HepG2 (cell line): Measurements from ENCODE around the gene CSNK2A1. TPM values are rescaled to one million over a fixed set of nuclear protein-coding genes. Genes with fewer than 3 reads are reported as not detected.
A peak's percentile ranks its signal among the peaks of the same experiment; 100 is the strongest.

Source experiments
- ATAC-seq: fragments of 200-7000 bp; cut with Tn5 transposase; 3 replicates; pipeline ENCODE4 v1.9.1; 2020; ENCODE audit warnings: mild to moderate bottlenecking, moderate library complexity
- BruUV-seq: library from RNA; stranded (reverse); fragments of 400-500 nt; replicated peaks from 2 replicates; lab custom pipeline; 2021; lab: Mats Ljungman, UMichigan
- CTCF ChIA-PET: fragments of 300-600 bp; formaldehyde crosslinking; extraction: SDS; loops from one replicate; lab custom pipeline; 2021; ENCODE audit warnings: low total read pairs, inconsistent platforms, low intra/inter-chr PET ratio; lab: Yijun Ruan, JAX
- POLR2A ChIA-PET: fragments of 350-600 bp; sonication (Branson Sonifier 250); formaldehyde crosslinking; loops from one replicate; lab custom pipeline; 2020; ENCODE audit warnings: antibody characterized with exemption, inconsistent platforms; lab: Yijun Ruan, JAX
- DNase-seq: peaks from one replicate; pipeline ENCODE4 v3.0.0-alpha.2; 2015; ENCODE audit warnings: low spot score
- FAIRE-seq: peaks from 3 replicates; lab custom pipeline; 2011; peaks lifted over from hg19 to GRCh38; lab: Jason Lieb, UNC
- H2AFZ ChIP-seq: one replicate; pipeline ENCODE4 v1.6.1; 2011; ENCODE audit warnings: low read length, inconsistent platforms
- H3K27ac ChIP-seq: fragments of 300-600 bp; 3 replicates; pipeline ENCODE4 v1.8.0; 2011; ENCODE audit warnings: mixed run types, mild to moderate bottlenecking, mixed read lengths, low read length, inconsistent platforms; ENCODE audit not compliant: insufficient read depth; ENCODE audit errors: extremely low read length
- H3K27me3 ChIP-seq, 2 experiments: fragments of 200-600 bp in 1 of 2; 2 replicates in 1 of 2; 3 replicates in 1 of 2; pipeline versions ENCODE4 v1.6.0 to v1.8.0; 2011; ENCODE audit warnings: low read length in 2 of 2, mild to moderate bottlenecking in 2 of 2, moderate library complexity in 2 of 2, inconsistent platforms in 1 of 2; ENCODE audit not compliant: insufficient read depth in 2 of 2, control insufficient read depth in 1 of 2
- H3K36me3 ChIP-seq, 2 experiments: fragments of 200-600 bp in 1 of 2; replicated peaks in 1 of 2; 2 replicates in 1 of 2; 3 replicates in 1 of 2; pipeline versions ENCODE4 v1.5.1 to v1.8.0; 2011; ENCODE audit warnings: low read length in 2 of 2, inconsistent platforms in 1 of 2; ENCODE audit not compliant: insufficient read depth in 2 of 2, control insufficient read depth in 1 of 2
- H3K4me1 ChIP-seq: 2 replicates; pipeline ENCODE4 v1.5.1; 2012; ENCODE audit warnings: low read length, inconsistent platforms; ENCODE audit not compliant: insufficient read depth
- H3K4me2 ChIP-seq: 2 replicates; pipeline ENCODE4 v1.6.0; 2011; ENCODE audit warnings: low read depth, low read length, inconsistent platforms
- H3K4me3 ChIP-seq, 3 experiments: fragments of 200-600 bp in 1 of 3; sonication (generic), shearing (Covaris generic) in 1 of 3; replicated peaks in 1 of 3; 2 replicates each; pipeline ENCODE4 v1.5.1; 2011 to 2016; ENCODE audit warnings: low read length in 3 of 3, inconsistent platforms in 2 of 3, low read depth in 2 of 3, mild to moderate bottlenecking in 2 of 3, control low read depth in 1 of 3, mixed read lengths in 1 of 3; ENCODE audit not compliant: insufficient read depth in 1 of 3
- H3K79me2 ChIP-seq: one replicate; pipeline ENCODE4 v1.6.1; 2011; ENCODE audit warnings: low read length, inconsistent platforms; ENCODE audit not compliant: insufficient read depth
- H3K9ac ChIP-seq: 2 replicates; pipeline ENCODE4 v1.6.0; 2011; ENCODE audit warnings: mild to moderate bottlenecking, low read depth, low read length, inconsistent platforms; ENCODE audit not compliant: insufficient read depth
- H3K9me3 ChIP-seq: 2 replicates; pipeline ENCODE4 v1.5.1; 2012; ENCODE audit warnings: mild to moderate bottlenecking, low read length
- H4K20me1 ChIP-seq: 2 replicates; pipeline ENCODE4 v1.6.0; 2011; ENCODE audit warnings: inconsistent platforms, mild to moderate bottlenecking, low read length, moderate library complexity; ENCODE audit not compliant: insufficient read depth
- DRAP1 ChIP-seq: IDR thresholded peaks from 2 replicates; pipeline ENCODE4 v1.6.1; 2016; ENCODE audit warnings: missing genetic modification reagents, missing compliant biosample characterization
- FOXC1 ChIP-seq: sonication (generic); formaldehyde crosslinking; IDR thresholded peaks from 2 replicates; pipeline ENCODE4 v1.8.0; 2022; ENCODE audit warnings: mild to moderate bottlenecking, missing genetic modification reagents, borderline replicate concordance
- MAX ChIP-seq: IDR thresholded peaks from 2 replicates; pipeline ENCODE4 v1.6.1; 2012; ENCODE audit warnings: inconsistent platforms
- MLX ChIP-seq: IDR thresholded peaks from 2 replicates; pipeline ENCODE4 v1.6.1; 2016
- MLXIP ChIP-seq: sonication (generic); formaldehyde crosslinking; IDR thresholded peaks from 2 replicates; pipeline ENCODE4 v1.9.0; 2021; ENCODE audit warnings: missing genetic modification reagents, borderline replicate concordance
- MXD1 ChIP-seq: sonication (generic); formaldehyde crosslinking; IDR thresholded peaks from 2 replicates; pipeline ENCODE4 v1.4.0; 2020; ENCODE audit warnings: mild to moderate bottlenecking, missing genetic modification reagents
- NBN ChIP-seq: fragments of 450-650 bp; conservative IDR thresholded peaks from 2 replicates; pipeline ENCODE4 v1.6.1; 2017
- RBAK ChIP-seq: sonication (generic); formaldehyde crosslinking; IDR thresholded peaks from 2 replicates; pipeline ENCODE4 v1.5.1; 2020; ENCODE audit warnings: mild to moderate bottlenecking, missing genetic modification reagents
- RELA ChIP-seq: sonication (generic); formaldehyde crosslinking; IDR thresholded peaks from 2 replicates; pipeline ENCODE4 v1.4.0; 2020; ENCODE audit warnings: missing genetic modification reagents
- SOX6 ChIP-seq, 2 experiments: fragments of 450-650 bp in 1 of 2; sonication (generic) in 1 of 2; formaldehyde crosslinking in 1 of 2; IDR thresholded peaks; 2 replicates each; pipeline versions ENCODE4 v1.4.0 to v1.6.1; 2017 to 2020; ENCODE audit warnings: antibody characterized with exemption in 1 of 2, mild to moderate bottlenecking in 1 of 2, missing genetic modification reagents in 1 of 2
- ZBTB33 ChIP-seq: sonication (generic); formaldehyde crosslinking; IDR thresholded peaks from 2 replicates; pipeline ENCODE4 v1.4.0; 2020; ENCODE audit warnings: missing genetic modification reagents
- ZNF660 ChIP-seq: sonication (generic); formaldehyde crosslinking; IDR thresholded peaks from 2 replicates; pipeline ENCODE4 v1.5.1; 2020; ENCODE audit warnings: mild to moderate bottlenecking, low read depth, missing genetic modification reagents, borderline replicate concordance
- ZNF782 ChIP-seq: sonication (generic); formaldehyde crosslinking; IDR thresholded peaks from 2 replicates; pipeline ENCODE4 v1.4.0; 2020; ENCODE audit warnings: missing genetic modification reagents, mild to moderate bottlenecking, borderline replicate concordance
- ZNF816 ChIP-seq: sonication (generic); formaldehyde crosslinking; IDR thresholded peaks from 2 replicates; pipeline ENCODE4 v1.8.0; 2022; ENCODE audit warnings: missing genetic modification reagents, mild to moderate bottlenecking, borderline replicate concordance
- ZSCAN29 ChIP-seq: sonication (generic); formaldehyde crosslinking; conservative IDR thresholded peaks from 2 replicates; pipeline ENCODE4 v1.4.0; 2020; ENCODE audit warnings: mild to moderate bottlenecking, missing genetic modification reagents
- WGBS: methylation state at CpG from one replicate; pipeline ENCODE4 v1.1.6; 2017; ENCODE audit warnings: low lambda C conversion rate; 5-methylcytosine and 5-hydroxymethylcytosine counted together
- in situ Hi-C: cut with HindIII; loops from 2 replicates; pipeline ENCODE4 v1.10.0; 2017; ENCODE audit warnings: low pct_unique_long_range_greater_than_20kb; ENCODE audit not compliant: extremely low pct_ligation_motif_present
- intact Hi-C: fragments of 100-400 bp; cut with micrococcal nuclease; formaldehyde crosslinking; loops from one replicate; pipeline ENCODE4 v1.10.0; 2022; ENCODE audit not compliant: unreplicated experiment
- polyA plus RNA-seq, 8 experiments: library from polyadenylated mRNA; depleted of rRNA in 3 of 8; stranded (reverse) in 7 of 8; unstranded in 1 of 8; fragments of >200 nt; fragmentation: Illumina TruSeq in 4 of 8; extraction: Trizol in 4 of 8; gene quantifications; 2 replicates each; pipeline versions ENCODE4 v1.2.1 to v1.2.3, GENCODE V29; 2011 to 2016; ENCODE audit warnings: low read depth in 4 of 8, missing spikeins in 1 of 8, mixed read lengths in 1 of 8; ENCODE audit not compliant: insufficient read depth in 1 of 8
- total RNA-seq, 5 experiments: library from RNA; depleted of rRNA; stranded (reverse); fragments of >200 nt; fragmentation: Illumina TruSeq; extraction: Trizol; gene quantifications; 2 replicates each; pipeline ENCODE4 v1.2.3, GENCODE V29; 2016; ENCODE audit warnings: low read depth in 1 of 5

CSNK2A1 gene
- total and polyA plus RNA-seq, 2 of the 13 experiments (the other 11 are each of a cell fraction or from before 2014, with no cell fraction given) = 153 to 231 TPM

- intact Hi-C loops = no loop called here
- no peak for TF ChIP-seq NBN
- TF ChIP-seq MAX = peak; percentile 23; the same call in 1 of the 2 replicates
- TF ChIP-seq SOX6 (IDR thresholded peaks at IDR 0.05) = no peak
- 0 out of 2 replicates have a peak, but pooled peaks have one; percentile 21 for TF ChIP-seq SOX6 (CRISPR knock-in tag; IDR thresholded peaks at IDR 0.05)
- no peak for TF ChIP-seq RELA (CRISPR knock-in tag)
- no peak for TF ChIP-seq ZNF782 (CRISPR knock-in tag)
- TF ChIP-seq ZNF660 = no peak
- no peak for TF ChIP-seq FOXC1 (CRISPR knock-in tag)
- no peak for TF ChIP-seq RBAK (CRISPR knock-in tag)
- TF ChIP-seq ZNF816 = no peak
- no peak for TF ChIP-seq MLX (CRISPR knock-in tag)
- TF ChIP-seq DRAP1 (CRISPR knock-in tag) = no peak
- 0 out of 2 replicates have a peak, but pooled peaks have one; percentile 14 for TF ChIP-seq ZBTB33
- 0 out of 2 replicates have a peak, but pooled peaks have one; percentile 6 for TF ChIP-seq ZSCAN29 (CRISPR knock-in tag)
- 0 out of 2 replicates have a peak, but pooled peaks have one; percentile 5 for TF ChIP-seq MXD1 (CRISPR knock-in tag)
- TF ChIP-seq MLXIP (CRISPR knock-in tag) = no peak
Observed at GRCh38 chr20:430091-430999, 113.2 kb downstream of the CSNK2A1 start.

More at GRCh38 chr20:430091-430999, 113.2 kb downstream of the CSNK2A1 start:
- 97% methylated on average over 21 of the region's 21 CpGs for WGBS
- ChIA-PET CTCF (interaction anchor here (0.8 to 3.7 kb wide), 10 partner anchors 40 to 100 kb away, joined by 3 to 106 read pairs (median 7); no protein-coding TSS in a partner anchor), POLR2A (interaction anchor here (0.6 to 5.7 kb wide), 10 partner anchors 8 to 83 kb away, joined by 4 to 61 read pairs (median 15); partner anchors contain the start of genes NRSN2, RBCK1 and TRIB3)
- H4K20me1 ChIP-seq = no peaks in the 10 kb centered on the region
- no peak overlapping the region for H3K4me2 ChIP-seq
- FAIRE-seq (no peak), ATAC-seq (no peak), DNase-seq (no peak)
- H3K27ac ChIP-seq = no peak overlapping the region
- no peaks in the 10 kb centered on the region for H3K27me3 ChIP-seq
- in situ Hi-C loops = loop anchor here (5.0 kb wide), 1 partner anchor 78 kb away; no protein-coding TSS in a partner anchor
- H3K36me3 ChIP-seq = peaks cover 31 to 55% of the 10 kb centered on the region in 2 experiments
- H3K9ac ChIP-seq = no peak overlapping the region
- H3K9me3 ChIP-seq = no peaks in the 10 kb centered on the region
- BruUV-seq = no TSS peak
- no peak overlapping the region for H2AFZ ChIP-seq
- no peak overlapping the region for H3K4me3 ChIP-seq
- 0 out of 2 replicates have a peak, but pooled peaks cover 7% of the 10 kb centered on the region for H3K4me1 ChIP-seq
- no peaks in the 10 kb centered on the region for H3K79me2 ChIP-seq
